Parathyroid adenoma (tissue), 2 donors: Measurements from ENCODE around the gene SNRPD3.
A peak's percentile ranks its signal among the peaks of the same experiment; 100 is the strongest.

Experiments used
- H2AFZ ChIP-seq: fragments of 300-600 bp; sonication (generic); one replicate; pipeline ENCODE4 v1.7.0; 2017; ENCODE audit warnings: antibody characterized with exemption, mild to moderate bottlenecking
- H3K27ac ChIP-seq: fragments of 300-600 bp; sonication (generic); one replicate; pipeline ENCODE4 v1.7.0; 2017
- H3K27me3 ChIP-seq: fragments of 300-600 bp; sonication (generic); one replicate; pipeline ENCODE4 v1.7.0; 2017; ENCODE audit warnings: low read length; ENCODE audit not compliant: control insufficient read depth, insufficient read depth
- H3K36me3 ChIP-seq: fragments of 300-600 bp; sonication (generic); one replicate; pipeline ENCODE4 v1.7.0; 2017; ENCODE audit warnings: low read length; ENCODE audit not compliant: control insufficient read depth, insufficient read depth
- H3K4me1 ChIP-seq: fragments of 300-600 bp; sonication (generic); one replicate; pipeline ENCODE4 v1.7.0; 2017; ENCODE audit warnings: control low read depth
- H3K4me2 ChIP-seq: fragments of 300-600 bp; sonication (generic); one replicate; pipeline ENCODE4 v1.7.0; 2017; ENCODE audit warnings: low read length
- H3K4me3 ChIP-seq: fragments of 300-600 bp; sonication (generic); one replicate; pipeline ENCODE4 v1.7.0; 2017; ENCODE audit warnings: low read depth, low read length
- H3K79me2 ChIP-seq: fragments of 300-600 bp; sonication (generic); one replicate; pipeline ENCODE4 v1.7.0; 2017; ENCODE audit warnings: control low read depth
- H3K9ac ChIP-seq: fragments of 300-600 bp; sonication (generic); one replicate; pipeline ENCODE4 v1.7.0; 2017; ENCODE audit warnings: mild to moderate bottlenecking
- H3K9me3 ChIP-seq: fragments of 300-600 bp; sonication (generic); one replicate; pipeline ENCODE4 v1.7.0; 2017; ENCODE audit warnings: low read length; ENCODE audit not compliant: control insufficient read depth
- CTCF ChIP-seq: fragments of 300-600 bp; sonication (generic); IDR thresholded peaks from one replicate; pipeline ENCODE4 v1.7.0; 2017; ENCODE audit warnings: antibody characterized with exemption, mild to moderate bottlenecking
- donor health status: primary hyperparathyroidism.

Gene SNRPD3

GRCh38 chr22:24554313-24555164, 1.3 kb upstream of the SNRPD3 start, which contains the start of gene GUCD1:
TSS of gene GUCD1 (minus strand) at chr22:24555138. CDS start at chr22:24554991, 147 bp downstream.
- Histone ChIP-seq H3K9me3 (no peaks in the 10 kb centered on the region), H3K27ac (peak within 1 kb of the TSS; percentile 99), H3K36me3 (no peaks in the 10 kb centered on the region), H3K27me3 (no peaks in the 10 kb centered on the region), H3K4me1 (no peaks in the 10 kb centered on the region), H3K4me3 (peak within 1 kb of the TSS; percentile 98), H3K9ac (peak within 1 kb of the TSS; percentile 76), H2AFZ (peak within 1 kb of the TSS; percentile 100), H3K79me2 (peaks cover 24% of the 10 kb centered on the region), H3K4me2 (peak within 1 kb of the TSS; percentile 97)
- TF ChIP-seq CTCF: no peak

- Histone ChIP-seq H3K36me3 (no peaks in the 10 kb centered on the region), H3K9ac (no peak overlapping the region), H3K79me2 (peaks cover 30% of the 10 kb centered on the region), H3K4me1 (no peaks in the 10 kb centered on the region), H3K27me3 (no peaks in the 10 kb centered on the region), H3K9me3 (no peaks in the 10 kb centered on the region), H3K4me2 (no peak overlapping the region), H2AFZ (no peak overlapping the region), H3K27ac (no peak overlapping the region), H3K4me3 (no peak overlapping the region)
- TF ChIP-seq CTCF: no peak
Measured at GRCh38 chr22:24559471-24559870, 3.7 kb downstream of the SNRPD3 start.

- Histone ChIP-seq H3K4me3 (no peak overlapping the region), H3K36me3 (no peaks in the 10 kb centered on the region), H3K9ac (no peak overlapping the region), H3K4me1 (no peaks in the 10 kb centered on the region), H3K4me2 (no peak overlapping the region), H3K27me3 (no peaks in the 10 kb centered on the region), H3K79me2 (peaks cover 13% of the 10 kb centered on the region), H3K9me3 (no peaks in the 10 kb centered on the region), H3K27ac (no peak overlapping the region), H2AFZ (no peak overlapping the region)
- no peak for TF ChIP-seq CTCF
Measured at GRCh38 chr22:24563246-24563645, 7.4 kb downstream of the SNRPD3 start.

- no peak for TF ChIP-seq CTCF
- Histone ChIP-seq H3K4me2 (no peak overlapping the region), H2AFZ (no peak overlapping the region), H3K9ac (no peak overlapping the region), H3K36me3 (no peaks in the 10 kb centered on the region), H3K4me1 (no peaks in the 10 kb centered on the region), H3K79me2 (peaks cover 12% of the 10 kb centered on the region), H3K27me3 (no peaks in the 10 kb centered on the region), H3K4me3 (no peak overlapping the region), H3K27ac (no peak overlapping the region), H3K9me3 (no peaks in the 10 kb centered on the region)
Measured at GRCh38 chr22:24564376-24565058, 8.7 kb downstream of the SNRPD3 start.
